ENCODE measurements around the gene PPP1R26. TPM values are rescaled to one million over a fixed set of nuclear protein-coding genes. Genes with fewer than 3 reads are reported as not detected.

The PPP1R26 gene
- total and polyA plus RNA-seq, 9 of the 15 experiments (the other 6 are each of a cell fraction or from before 2014, with no cell fraction given), result 0.77 to 26.8 (median 9.3) TPM

- TF ChIP-seq, protein P1, sequence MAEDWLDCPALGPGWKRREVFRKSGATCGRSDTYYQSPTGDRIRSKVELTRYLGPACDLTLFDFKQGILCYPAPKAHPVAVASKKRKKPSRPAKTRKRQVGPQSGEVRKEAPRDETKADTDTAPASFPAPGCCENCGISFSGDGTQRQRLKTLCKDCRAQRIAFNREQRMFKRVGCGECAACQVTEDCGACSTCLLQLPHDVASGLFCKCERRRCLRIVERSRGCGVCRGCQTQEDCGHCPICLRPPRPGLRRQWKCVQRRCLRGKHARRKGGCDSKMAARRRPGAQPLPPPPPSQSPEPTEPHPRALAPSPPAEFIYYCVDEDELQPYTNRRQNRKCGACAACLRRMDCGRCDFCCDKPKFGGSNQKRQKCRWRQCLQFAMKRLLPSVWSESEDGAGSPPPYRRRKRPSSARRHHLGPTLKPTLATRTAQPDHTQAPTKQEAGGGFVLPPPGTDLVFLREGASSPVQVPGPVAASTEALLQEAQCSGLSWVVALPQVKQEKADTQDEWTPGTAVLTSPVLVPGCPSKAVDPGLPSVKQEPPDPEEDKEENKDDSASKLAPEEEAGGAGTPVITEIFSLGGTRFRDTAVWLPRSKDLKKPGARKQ (CRISPR knock-in tag; IDR thresholded peaks at IDR 0.05), result no peak
- peak; percentile 72; the same call in 1 of the 2 replicates for TF ChIP-seq KLF13 (tag; IDR thresholded peaks at IDR 0.05; ENCODE audit: borderline replicate concordance, low read depth)
- no peak for TF ChIP-seq SMAD3 (CRISPR knock-in tag; conservative IDR thresholded peaks at IDR 0.05)
- no peak for TF ChIP-seq DMBX1 (CRISPR knock-in tag; IDR thresholded peaks at IDR 0.05; ENCODE audit: borderline replicate concordance)
- TF ChIP-seq BCOR (IDR thresholded peaks at IDR 0.05), result no peak
- no peak for TF ChIP-seq POLR3G (IDR thresholded peaks at IDR 0.05; ENCODE audit: extremely low read depth, insufficient read length, insufficient replicate concordance)
- no peak for TF ChIP-seq TGIF2 (CRISPR knock-in tag; IDR thresholded peaks at IDR 0.05)
- TF ChIP-seq DACH1 (IDR thresholded peaks at IDR 0.05; ENCODE audit: partially characterized antibody), result no peak
- TF ChIP-seq, protein P2, sequence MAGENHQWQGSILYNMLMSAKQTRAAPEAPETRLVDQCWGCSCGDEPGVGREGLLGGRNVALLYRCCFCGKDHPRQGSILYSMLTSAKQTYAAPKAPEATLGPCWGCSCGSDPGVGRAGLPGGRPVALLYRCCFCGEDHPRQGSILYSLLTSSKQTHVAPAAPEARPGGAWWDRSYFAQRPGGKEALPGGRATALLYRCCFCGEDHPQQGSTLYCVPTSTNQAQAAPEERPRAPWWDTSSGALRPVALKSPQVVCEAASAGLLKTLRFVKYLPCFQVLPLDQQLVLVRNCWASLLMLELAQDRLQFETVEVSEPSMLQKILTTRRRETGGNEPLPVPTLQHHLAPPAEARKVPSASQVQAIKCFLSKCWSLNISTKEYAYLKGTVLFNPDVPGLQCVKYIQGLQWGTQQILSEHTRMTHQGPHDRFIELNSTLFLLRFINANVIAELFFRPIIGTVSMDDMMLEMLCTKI (IDR thresholded peaks at IDR 0.05; ENCODE audit: partially characterized antibody), result no peak
- TF ChIP-seq MAFF (IDR thresholded peaks at IDR 0.05; ENCODE audit: low read length), result no peak
- no peak for TF ChIP-seq FOXJ3 (CRISPR knock-in tag; IDR thresholded peaks at IDR 0.05)
- 0 out of 2 replicates have a peak, but pooled peaks have one; percentile 3 for TF ChIP-seq CREM (IDR thresholded peaks at IDR 0.05; ENCODE audit: low read depth)
- TF ChIP-seq RFX7 (CRISPR knock-in tag; IDR thresholded peaks at IDR 0.05), result no peak
- TF ChIP-seq NFXL1 (CRISPR knock-in tag; IDR thresholded peaks at IDR 0.05), result no peak
- TF ChIP-seq, protein P3, sequence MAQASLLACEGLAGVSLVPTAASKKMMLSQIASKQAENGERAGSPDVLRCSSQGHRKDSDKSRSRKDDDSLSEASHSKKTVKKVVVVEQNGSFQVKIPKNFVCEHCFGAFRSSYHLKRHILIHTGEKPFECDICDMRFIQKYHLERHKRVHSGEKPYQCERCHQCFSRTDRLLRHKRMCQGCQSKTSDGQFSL (CRISPR knock-in tag; IDR thresholded peaks at IDR 0.05), result 0 out of 2 replicates have a peak, but pooled peaks have one; percentile 22
- TF ChIP-seq, protein P3 (tag; IDR thresholded peaks at IDR 0.05), result no peak
- TF ChIP-seq RUNX1 (IDR thresholded peaks at IDR 0.05; ENCODE audit: low read depth), result no peak
- TF ChIP-seq KLF1 (tag; IDR thresholded peaks at IDR 0.05), result no peak
- no peak for TF ChIP-seq ZNF143 (CRISPR knock-in tag; IDR thresholded peaks at IDR 0.05)
- TF ChIP-seq POLR3A (IDR thresholded peaks at IDR 0.05; ENCODE audit: borderline replicate concordance, extremely low read depth, insufficient read depth, insufficient read length), result no peak
- TF ChIP-seq STAT5A (IDR thresholded peaks at IDR 0.05; ENCODE audit: borderline replicate concordance, low read length), result no peak
- TF ChIP-seq ZFX (CRISPR knock-in tag; IDR thresholded peaks at IDR 0.05), result peak; percentile 57
- no peak for TF ChIP-seq ZKSCAN8 (CRISPR knock-in tag; IDR thresholded peaks at IDR 0.05)
- TF ChIP-seq GTF2E2 (tag; IDR thresholded peaks at IDR 0.05), result no peak
Measured at GRCh38 chr9:135480071-135480939, 723 bp downstream of the PPP1R26 start (continued).

Measured in K562 (cell line).